Neural progenitor cell (in vitro differentiated cells): Measurements from ENCODE around the gene EEF1G. TPM values are rescaled to one million over a fixed set of nuclear protein-coding genes. Genes with fewer than 3 reads are reported as not detected.
"Not testable (repeated sequence)": the region's sequence is repeated elsewhere in the genome, so short reads cannot be mapped to it uniquely, and the experiment has no call there.

Experiments used
- DNase-seq: peaks from one replicate; pipeline ENCODE4 v3.0.0-alpha.2; 2016; ENCODE audit warnings: low spot score
- H2AFZ ChIP-seq: fragments of 200-600 bp; sonication (generic); replicated peaks from 2 replicates; pipeline ENCODE4 v1.6.1; 2016; ENCODE audit warnings: antibody characterized with exemption
- H3F3A ChIP-seq: fragments of 200-600 bp; sonication (generic); 2 replicates; pipeline ENCODE4 v1.6.1; 2016; ENCODE audit warnings: antibody characterized with exemption, low read depth
- H3K27ac ChIP-seq: fragments of 200-600 bp; sonication (generic); 2 replicates; pipeline ENCODE4 v1.5.1; 2016; ENCODE audit warnings: mild to moderate bottlenecking
- H3K27me3 ChIP-seq: fragments of 200-600 bp; sonication (generic); 2 replicates; pipeline ENCODE4 v1.6.1; 2016; ENCODE audit warnings: mild to moderate bottlenecking, moderate library complexity
- H3K36me3 ChIP-seq: fragments of 200-600 bp; sonication (generic); 2 replicates; pipeline ENCODE4 v1.5.1; 2016
- H3K4me1 ChIP-seq: fragments of 200-600 bp; sonication (generic); 2 replicates; pipeline ENCODE4 v1.6.1; 2016; ENCODE audit warnings: mixed run types
- H3K4me2 ChIP-seq: fragments of 200-600 bp; sonication (generic); 2 replicates; pipeline ENCODE4 v1.6.1; 2016
- H3K4me3 ChIP-seq: fragments of 200-600 bp; sonication (generic); 2 replicates; pipeline ENCODE4 v1.5.1; 2016
- H3K79me2 ChIP-seq: fragments of 200-600 bp; sonication (generic); 2 replicates; pipeline ENCODE4 v1.6.1; 2016; ENCODE audit warnings: low read depth
- H3K9ac ChIP-seq: fragments of 200-600 bp; sonication (generic); 2 replicates; pipeline ENCODE4 v1.6.1; 2016
- H3K9me3 ChIP-seq: fragments of 200-600 bp; sonication (generic); 2 replicates; pipeline ENCODE4 v1.5.1; 2016; ENCODE audit warnings: low read depth
- H4K20me1 ChIP-seq: fragments of 200-600 bp; sonication (generic); 2 replicates; pipeline ENCODE4 v1.6.1; 2016; ENCODE audit warnings: low read depth
- H3K27ac Mint-ChIP-seq: 3 replicates; pipeline ENCODE4 v1.8.0; 2021; ENCODE audit warnings: mixed read lengths
- H3K27me3 Mint-ChIP-seq: 2 replicates; pipeline ENCODE4 v1.8.0; 2022; ENCODE audit warnings: low read depth, mild to moderate bottlenecking, inconsistent platforms, moderate library complexity, mixed read lengths; ENCODE audit not compliant: insufficient read depth
- H3K36me3 Mint-ChIP-seq: 3 replicates; pipeline ENCODE4 v1.8.0; 2021; ENCODE audit warnings: mixed read lengths
- H3K4me1 Mint-ChIP-seq: 3 replicates; pipeline ENCODE4 v1.8.0; 2021; ENCODE audit warnings: mixed read lengths
- H3K4me3 Mint-ChIP-seq: 3 replicates; pipeline ENCODE4 v1.8.0; 2021; ENCODE audit warnings: mild to moderate bottlenecking, moderate library complexity, mixed read lengths
- H3K9me3 Mint-ChIP-seq: 3 replicates; pipeline ENCODE4 v1.8.0; 2020; ENCODE audit warnings: mixed read lengths
- CTCF ChIP-seq: fragments of 200-600 bp; sonication (generic); IDR thresholded peaks from 2 replicates; pipeline ENCODE4 v1.5.1; 2017; ENCODE audit warnings: antibody characterized with exemption, mild to moderate bottlenecking
- EZH2 ChIP-seq: fragments of 200-600 bp; sonication (generic); IDR thresholded peaks from 2 replicates; pipeline ENCODE4 v1.6.1; 2017; ENCODE audit warnings: antibody characterized with exemption, mild to moderate bottlenecking, moderate library complexity
- EZH2phosphoT487 ChIP-seq: fragments of 200-600 bp; sonication (generic); IDR thresholded peaks from 2 replicates; pipeline ENCODE4 v1.6.1; 2017; ENCODE audit warnings: antibody characterized with exemption
- total RNA-seq: library from RNA; depleted of rRNA; stranded (reverse); fragments of >200 nt; gene quantifications from 2 replicates; pipeline ENCODE4 v1.2.3, GENCODE V29; 2015; ENCODE audit warnings: low replicate concordance

EEF1G gene
- total RNA-seq, 1 donor from 2014 or later = 2,358 TPM

- Histone ChIP-seq H3K4me2 (peak overlapping the region; percentile 95), H3K9me3 (no peaks in the 10 kb centered on the region), H3K4me3 (peak overlapping the region; percentile 100), H3K36me3 (peaks cover 7% of the 10 kb centered on the region), H3K4me1 (peaks cover 23% of the 10 kb centered on the region), H3K27me3 (no peaks in the 10 kb centered on the region), H3K9ac (peak overlapping the region; percentile 65), H3K79me2 (peaks cover 42% of the 10 kb centered on the region), H4K20me1 (peaks cover 42% of the 10 kb centered on the region), H3K27ac (no peak overlapping the region), H2AFZ (peak overlapping the region; percentile 88), H3F3A (peaks cover 35% of the 10 kb centered on the region)
- H3K4me1 Mint-ChIP-seq = peaks cover 38% of the 10 kb centered on the region
- H3K36me3 Mint-ChIP-seq = peaks cover 35% of the 10 kb centered on the region
- peak overlapping the region; percentile 91 for H3K27ac Mint-ChIP-seq
- no peaks in the 10 kb centered on the region for H3K9me3 Mint-ChIP-seq
- peak overlapping the region; percentile 99 for H3K4me3 Mint-ChIP-seq
- peaks cover 15% of the 10 kb centered on the region for H3K27me3 Mint-ChIP-seq
- TF ChIP-seq EZH2phosphoT487 = no peak
- no peak for TF ChIP-seq CTCF
- TF ChIP-seq EZH2 = no peak
- DNase-seq = peak; percentile 31
These were observed 826 bp upstream of the EEF1G start for GRCh38 chr11:62574363-62575071.

- Mint-ChIP-seq H3K4me1 (peaks cover 38% of the 10 kb centered on the region), H3K27me3 (peaks cover 15% of the 10 kb centered on the region), H3K36me3 (peaks cover 40% of the 10 kb centered on the region), H3K9me3 (no peaks in the 10 kb centered on the region), H3K27ac (peak overlapping the region; percentile 91), H3K4me3 (peak overlapping the region; percentile 99)
- peak overlapping the region; percentile 98 for H3K9ac ChIP-seq
- DNase-seq = peak; percentile 51
- H3K79me2 ChIP-seq = peaks cover 56% of the 10 kb centered on the region
- peaks cover 10% of the 10 kb centered on the region for H3K36me3 ChIP-seq
- peak overlapping the region; percentile 100 for H3K4me3 ChIP-seq
- H3K27ac ChIP-seq = peak overlapping the region; percentile 87
- H4K20me1 ChIP-seq = peaks cover 55% of the 10 kb centered on the region
- H3K27me3 ChIP-seq = no peaks in the 10 kb centered on the region
- H3K4me1 ChIP-seq = peaks cover 23% of the 10 kb centered on the region
- no peaks in the 10 kb centered on the region for H3K9me3 ChIP-seq
- TF ChIP-seq EZH2phosphoT487 = no peak
- no peak for TF ChIP-seq CTCF
- no peak for TF ChIP-seq EZH2
- H2AFZ ChIP-seq = peak overlapping the region; percentile 78
- peak overlapping the region; percentile 84 for H3K4me2 ChIP-seq
- peaks cover 46% of the 10 kb centered on the region for H3F3A ChIP-seq
These were observed 592 bp downstream of the EEF1G start for GRCh38 chr11:62573006-62573591.

GRCh38 chr11:62572431-62572830, 1.3 kb downstream of the EEF1G start:
- Mint-ChIP-seq H3K9me3 (no peaks in the 10 kb centered on the region), H3K4me3 (peak overlapping the region; percentile 99), H3K36me3 (peaks cover 40% of the 10 kb centered on the region), H3K27ac (no peak overlapping the region), H3K4me1 (peaks cover 38% of the 10 kb centered on the region), H3K27me3 (peaks cover 15% of the 10 kb centered on the region)
- Histone ChIP-seq H3K4me1 (peaks cover 23% of the 10 kb centered on the region), H4K20me1 (peaks cover 61% of the 10 kb centered on the region), H3K4me3 (peak overlapping the region; percentile 100), H2AFZ (no peak overlapping the region), H3K36me3 (peaks cover 10% of the 10 kb centered on the region), H3K79me2 (peaks cover 63% of the 10 kb centered on the region), H3K9ac (peak overlapping the region; percentile 98), H3K4me2 (peak overlapping the region; percentile 84), H3F3A (peaks cover 47% of the 10 kb centered on the region), H3K9me3 (no peaks in the 10 kb centered on the region), H3K27me3 (no peaks in the 10 kb centered on the region), H3K27ac (no peak overlapping the region)
- DNase-seq = no peak
- TF ChIP-seq EZH2phosphoT487 (no peak), EZH2 (no peak), CTCF (no peak)

- Mint-ChIP-seq H3K4me3 (peak overlapping the region; percentile 62), H3K4me1 (peaks cover 38% of the 10 kb centered on the region), H3K36me3 (peaks cover 46% of the 10 kb centered on the region), H3K27me3 (peaks cover 15% of the 10 kb centered on the region)
- H3K27ac Mint-ChIP-seq, H3K9me3 Mint-ChIP-seq, DNase-seq, H3K9me3 ChIP-seq, H3K4me3 ChIP-seq, H2AFZ ChIP-seq, H3K27me3 ChIP-seq: not testable (repeated sequence)
- H3K4me2 ChIP-seq = peak overlapping the region; percentile 84
- peaks cover 11% of the 10 kb centered on the region for H3K36me3 ChIP-seq
- H3F3A ChIP-seq = peaks cover 56% of the 10 kb centered on the region
- peak overlapping the region; percentile 98 for H3K9ac ChIP-seq
- H3K79me2 ChIP-seq = peaks cover 72% of the 10 kb centered on the region
- H3K4me1 ChIP-seq = peaks cover 23% of the 10 kb centered on the region
- H3K27ac ChIP-seq = peak overlapping the region; percentile 10
- H4K20me1 ChIP-seq = peaks cover 71% of the 10 kb centered on the region
These were observed 2.2 kb downstream of the EEF1G start for GRCh38 chr11:62571493-62571892.

- Histone ChIP-seq H3K4me2 (peak overlapping the region; percentile 84), H3K36me3 (peaks cover 17% of the 10 kb centered on the region), H4K20me1 (peaks cover 76% of the 10 kb centered on the region), H3K4me1 (peaks cover 23% of the 10 kb centered on the region), H3K79me2 (peaks cover 78% of the 10 kb centered on the region), H3K27ac (peak overlapping the region; percentile 10), H3F3A (peaks cover 62% of the 10 kb centered on the region)
- H2AFZ ChIP-seq, H3K9me3 ChIP-seq, H3K27ac Mint-ChIP-seq, H3K9me3 Mint-ChIP-seq, H3K9ac ChIP-seq, DNase-seq, H3K27me3 ChIP-seq, H3K4me3 ChIP-seq: not testable (repeated sequence)
- Mint-ChIP-seq H3K27me3 (peaks cover 15% of the 10 kb centered on the region), H3K4me1 (peaks cover 38% of the 10 kb centered on the region), H3K4me3 (peak overlapping the region; percentile 60), H3K36me3 (peaks cover 52% of the 10 kb centered on the region)
These were observed 2.8 kb downstream of the EEF1G start for GRCh38 chr11:62570903-62571302.
